GM18505 (cell line): ENCODE results near the gene KAT2A.

Source experiments
- ATAC-seq: cut with Tn5 transposase; IDR thresholded peaks from one replicate; pipeline ENCODE4 v1.9.1; 2021; ENCODE audit not compliant: unreplicated experiment
- POLR2A ChIP-seq: IDR thresholded peaks from 4 replicates; pipeline ENCODE4 v1.6.1; 2011; ENCODE audit warnings: borderline replicate concordance; ENCODE audit not compliant: insufficient read depth, insufficient read length; ENCODE audit errors: extremely low read depth

The KAT2A gene

DNA sequence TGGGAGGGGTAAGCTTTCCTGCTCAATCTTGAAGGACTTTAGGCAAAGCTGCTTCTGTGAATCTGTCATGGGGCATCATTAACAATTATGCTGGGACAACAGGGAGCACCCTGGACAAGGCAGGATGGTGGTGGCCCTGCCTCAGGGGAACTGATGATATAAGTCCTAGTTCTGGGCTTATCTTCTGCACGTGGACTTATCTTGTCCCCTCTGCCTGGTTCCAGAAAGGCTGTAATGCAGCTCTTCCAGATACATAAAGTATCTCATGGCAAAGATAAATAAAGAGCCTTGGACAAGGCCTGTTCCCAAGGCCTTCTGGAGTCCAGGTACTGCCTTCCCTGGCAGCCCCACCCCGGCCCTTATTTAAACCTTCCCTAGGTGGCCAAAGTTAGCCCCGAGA lies 16.9 kb downstream of the KAT2A start:
- TF ChIP-seq POLR2A, result no peak
- no peak for ATAC-seq

DNA sequence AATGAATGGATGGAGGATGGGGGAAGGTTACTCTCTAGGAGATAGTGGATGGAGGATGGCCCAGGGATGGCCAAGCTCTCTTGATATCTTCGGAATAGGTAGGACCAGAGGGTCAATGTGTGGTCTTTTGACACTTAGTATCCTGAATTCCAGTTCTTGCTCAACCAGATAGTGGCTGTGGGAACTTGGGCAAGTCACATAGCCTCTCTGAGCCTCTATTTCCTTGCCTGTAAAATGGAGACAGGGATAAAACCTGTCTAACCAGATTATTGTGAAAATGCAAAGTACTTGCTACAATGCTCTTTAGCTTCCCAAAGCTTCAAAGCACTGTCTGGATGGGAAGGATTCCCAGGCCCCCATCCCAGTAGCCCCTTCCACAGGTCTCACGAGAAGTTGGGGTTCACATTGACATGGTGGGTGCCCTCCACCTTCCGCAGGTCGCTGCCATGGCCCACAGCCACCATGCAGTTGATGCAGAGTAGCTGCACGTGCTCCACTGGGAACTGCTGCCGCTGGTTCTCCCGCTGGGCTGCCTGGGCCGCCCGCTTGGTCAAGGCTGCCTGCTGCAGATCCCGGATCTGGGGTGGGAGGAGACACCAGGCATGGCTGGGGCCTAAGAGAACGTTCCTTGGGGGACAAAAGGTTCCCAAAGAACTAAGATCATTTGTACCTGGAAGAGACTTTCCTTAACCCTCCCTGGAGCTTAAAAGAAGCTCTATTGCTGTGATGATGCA lies 17.8 kb downstream of the KAT2A start:
- no peak for ATAC-seq
- no peak for TF ChIP-seq POLR2A

DNA sequence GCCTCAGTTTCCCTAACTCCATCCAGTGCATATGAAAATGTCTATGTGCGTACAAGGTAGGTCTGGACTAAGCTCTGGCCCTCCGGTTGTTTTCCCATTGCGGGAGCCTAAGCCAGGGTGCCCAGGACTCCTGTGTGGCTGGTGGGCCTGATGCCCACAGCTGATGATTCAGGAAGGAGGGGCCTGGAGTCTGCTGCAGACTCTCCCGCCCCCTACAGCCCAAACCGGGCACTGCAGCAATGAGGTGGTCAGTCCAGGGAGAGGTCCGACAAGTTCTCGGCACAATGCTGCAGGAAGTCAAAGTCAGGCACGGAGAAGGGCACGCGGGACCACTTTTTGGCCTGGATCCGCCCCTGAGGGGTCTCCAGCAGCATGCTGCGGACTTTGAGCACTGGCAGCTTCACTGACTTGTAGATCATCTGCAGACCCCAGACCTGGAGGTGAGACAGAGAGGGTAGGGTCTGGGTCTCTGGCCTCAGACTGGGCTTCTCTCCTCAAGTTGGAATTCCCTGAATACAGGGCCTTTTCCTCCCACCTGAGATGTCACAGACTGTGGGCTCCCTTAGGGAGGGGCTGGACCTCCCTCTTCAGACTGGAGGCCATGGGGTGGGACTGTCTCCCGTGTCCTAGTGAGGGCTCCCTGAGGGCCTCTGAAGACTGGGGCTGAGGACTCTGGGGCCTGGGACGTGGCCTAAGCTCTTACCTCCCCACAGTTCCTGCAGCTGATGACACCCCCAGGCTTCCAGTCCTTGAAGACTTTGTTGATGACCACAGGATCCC lies 19.5 kb downstream of the KAT2A start:
- no peak for TF ChIP-seq POLR2A
- no peak for ATAC-seq

DNA sequence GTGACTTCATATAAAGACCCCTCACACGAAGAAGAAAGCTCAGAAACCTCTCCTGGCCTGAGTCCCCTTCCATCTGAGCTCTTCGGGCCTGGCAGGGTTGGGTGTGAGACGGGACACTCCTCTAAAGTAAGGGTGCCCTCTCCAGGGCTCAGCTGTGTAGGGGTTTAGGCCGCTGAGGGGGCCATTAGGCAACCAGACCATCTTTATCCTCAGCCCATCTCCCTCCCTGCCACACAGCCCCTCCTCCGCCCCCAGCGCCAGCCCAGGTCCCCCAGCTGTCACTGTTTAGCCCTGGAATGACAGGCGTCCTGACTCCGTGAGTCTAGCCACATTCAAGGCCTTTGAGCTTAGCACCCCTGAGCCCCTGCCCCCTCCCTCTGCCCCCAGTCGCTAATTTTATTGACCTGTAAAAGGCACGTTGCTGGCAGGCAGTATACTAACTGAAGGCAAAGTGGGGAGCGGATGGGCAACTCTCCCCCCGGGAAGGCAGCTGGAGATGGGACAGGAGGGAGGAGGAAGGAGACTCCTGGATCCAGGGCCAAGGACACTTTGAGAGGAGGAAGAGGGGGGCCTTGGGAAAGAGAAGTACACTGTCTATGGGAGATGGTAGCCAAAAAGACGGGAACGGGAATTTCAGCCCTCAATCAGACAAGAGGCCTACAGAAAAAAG lies 22.3 kb downstream of the KAT2A start:
- no peak for ATAC-seq
- no peak for TF ChIP-seq POLR2A

- ATAC-seq, result no peak
- no peak for TF ChIP-seq POLR2A
Observed at GRCh38 chr17:42097691-42098631, 23.2 kb downstream of the KAT2A start, which contains the start of gene ZNF385C. TSS of gene ZNF385C (minus strand) at chr17:42098473. CDS start at chr17:42063056, 35,417 bp downstream.

DNA sequence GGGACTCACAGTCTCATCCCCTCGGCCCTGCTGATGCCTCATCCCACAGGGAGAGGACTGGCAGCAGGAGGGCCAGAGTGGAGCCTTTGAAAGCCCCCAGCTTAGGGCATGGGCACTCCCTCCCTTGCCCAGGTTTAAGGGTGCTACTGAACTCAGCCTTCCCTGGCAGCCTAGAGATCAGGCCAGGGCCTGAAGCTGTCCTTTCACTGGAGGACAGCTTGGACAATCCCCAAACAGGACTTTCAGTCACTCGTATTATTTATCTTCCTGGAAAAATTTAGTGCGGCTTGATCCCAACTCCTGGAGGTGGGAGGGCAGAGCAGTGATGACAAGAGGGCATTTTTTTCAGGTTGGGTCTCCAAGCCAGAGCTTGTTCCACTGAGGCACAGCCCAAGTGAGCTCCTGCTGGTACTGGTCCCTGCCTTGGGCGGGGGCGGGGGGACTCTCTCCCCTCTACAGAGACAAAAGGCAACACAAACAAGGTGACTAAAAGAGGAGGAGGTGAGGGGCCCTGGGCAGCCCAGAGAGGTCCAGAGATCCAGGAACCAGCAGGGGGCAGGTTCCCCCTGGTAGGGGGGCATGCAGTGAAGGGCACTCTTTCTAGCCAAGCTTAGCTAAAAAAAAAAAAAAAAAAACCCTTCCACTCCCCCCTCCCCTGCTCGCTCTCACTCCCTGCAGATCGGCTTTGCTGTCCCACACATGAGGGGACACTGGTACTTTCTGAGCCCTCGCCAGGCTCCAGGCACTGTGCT lies 24.6 kb downstream of the KAT2A start:
- no peak for ATAC-seq
- TF ChIP-seq POLR2A, result no peak

DNA sequence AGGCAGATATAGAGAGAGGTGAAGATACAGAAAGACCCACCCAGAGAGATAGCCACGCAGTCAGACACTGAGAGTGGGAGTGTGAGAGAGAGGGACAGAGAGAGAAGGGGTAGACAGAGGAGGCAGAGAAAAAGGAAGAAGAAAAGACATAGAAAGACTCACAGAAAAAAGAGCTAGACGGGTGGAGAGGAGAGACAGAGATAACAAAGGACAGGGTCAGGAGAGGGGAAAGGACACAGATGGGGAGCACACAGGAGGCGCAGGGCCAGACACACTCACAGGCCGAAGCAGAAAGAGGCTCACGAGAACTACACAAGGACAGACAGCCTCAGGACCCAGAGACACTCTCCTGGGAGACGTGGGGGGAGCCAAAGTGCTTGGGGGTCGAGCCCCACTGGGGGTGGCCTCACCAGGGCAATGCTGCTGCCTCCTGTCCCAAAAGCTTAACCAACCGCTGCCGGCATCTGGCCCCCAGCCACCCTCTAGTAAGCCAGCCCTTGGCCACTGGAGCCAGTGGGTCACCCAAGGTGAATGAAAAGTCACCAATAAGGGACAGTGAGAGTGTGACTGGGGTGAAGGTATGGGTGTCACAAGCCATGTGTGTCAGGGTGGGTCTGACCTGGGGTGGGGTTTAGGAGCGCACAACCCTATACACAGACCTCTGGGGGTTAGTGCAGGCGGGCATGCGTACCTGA lies 26.6 kb downstream of the KAT2A start:
- ATAC-seq, result no peak
- no peak for TF ChIP-seq POLR2A

DNA sequence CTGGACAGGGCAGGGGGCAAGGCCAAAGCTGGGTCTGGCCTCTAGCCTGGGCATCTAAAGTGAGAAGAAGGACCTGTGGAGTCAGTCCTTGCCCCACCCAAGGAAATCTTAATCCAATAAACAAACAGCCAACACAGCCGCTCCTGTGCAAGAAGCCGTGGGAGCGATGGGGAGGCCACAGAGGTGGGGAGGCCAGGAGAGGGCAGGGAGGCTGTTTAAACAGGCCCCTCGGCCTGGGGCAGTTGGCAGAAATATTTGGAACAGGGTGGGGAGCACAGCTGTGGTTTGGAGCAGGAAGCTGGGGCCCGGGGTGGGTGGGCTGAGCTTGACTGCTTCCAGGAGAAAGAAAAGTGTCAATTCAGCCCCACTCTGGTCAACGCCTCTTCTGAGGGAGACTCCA lies 28.2 kb downstream of the KAT2A start:
- ATAC-seq, result no peak
- no peak for TF ChIP-seq POLR2A

DNA sequence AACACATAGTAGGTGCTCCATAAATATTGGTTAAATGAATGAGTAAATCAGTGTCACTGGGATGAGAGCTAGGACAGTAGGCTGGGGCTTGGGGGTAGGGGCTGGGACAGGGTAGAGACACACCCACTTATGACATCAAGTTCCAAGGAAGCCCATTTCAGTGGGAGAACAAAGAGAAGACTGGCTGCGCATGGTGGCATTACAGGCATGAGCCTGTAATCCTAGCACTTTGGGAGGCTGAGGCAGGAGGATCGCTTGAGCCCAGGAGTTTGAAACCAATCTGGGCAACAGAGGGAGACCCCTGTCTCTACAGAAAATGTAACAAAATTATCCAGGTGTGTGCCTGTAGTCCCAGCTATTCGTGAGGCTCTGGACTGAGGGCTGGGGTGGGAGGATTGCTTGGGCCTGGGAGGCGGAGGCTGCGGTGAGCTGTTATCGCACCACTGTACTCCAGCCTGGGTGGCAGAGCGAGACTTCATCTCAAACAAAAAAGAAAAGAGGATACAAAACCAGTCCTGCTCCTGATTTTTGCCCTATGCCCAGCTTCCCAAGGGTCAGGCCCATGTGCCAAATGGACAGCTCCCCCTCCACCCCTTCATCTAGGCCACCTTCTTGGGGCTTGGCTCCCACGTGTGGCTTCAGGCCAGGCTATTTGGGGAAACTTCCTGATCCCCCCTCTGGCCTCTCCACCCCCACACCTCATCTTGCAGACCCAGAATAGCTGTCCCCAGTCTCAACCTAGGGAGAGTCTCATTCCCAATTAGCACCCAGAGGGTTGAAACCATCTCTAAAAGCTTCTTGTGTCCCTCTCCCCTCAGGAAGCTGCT lies 30.0 kb downstream of the KAT2A start:
- ATAC-seq, result no peak
- no peak for TF ChIP-seq POLR2A

DNA sequence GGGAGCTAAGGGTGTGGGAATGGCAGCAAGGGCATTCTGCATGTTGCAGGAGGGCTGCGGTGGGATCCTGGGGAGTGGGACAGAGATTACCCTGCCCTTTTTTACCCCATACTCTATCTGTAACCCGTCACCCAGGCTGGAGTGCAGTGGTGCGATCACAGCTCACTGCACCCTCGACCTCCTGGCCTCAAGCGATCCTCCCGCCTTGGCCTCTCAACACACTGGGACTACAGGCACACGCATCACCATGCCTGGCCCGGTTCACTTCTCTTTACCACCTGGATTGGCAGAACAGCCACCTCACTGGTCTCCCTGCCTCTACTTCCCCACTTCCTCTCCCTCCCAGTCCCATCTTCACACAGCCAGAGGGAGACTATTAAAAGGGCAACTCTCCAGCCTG lies 32.4 kb downstream of the KAT2A start:
- no peak for TF ChIP-seq POLR2A
- ATAC-seq, result no peak
